HS-27A (cell line): Measurements from ENCODE around the gene LY6G6D.
A peak's percentile ranks its signal among the peaks of the same experiment; 100 is the strongest.
"Not testable (repeated sequence)": the region's sequence is repeated elsewhere in the genome, so short reads cannot be mapped to it uniquely, and the experiment has no call there.

ENCODE experiments used
- DNase-seq: peaks from one replicate; pipeline ENCODE4 v3.0.0-alpha.2; 2012; ENCODE audit warnings: low read depth, missing footprints

Gene LY6G6D

DNA sequence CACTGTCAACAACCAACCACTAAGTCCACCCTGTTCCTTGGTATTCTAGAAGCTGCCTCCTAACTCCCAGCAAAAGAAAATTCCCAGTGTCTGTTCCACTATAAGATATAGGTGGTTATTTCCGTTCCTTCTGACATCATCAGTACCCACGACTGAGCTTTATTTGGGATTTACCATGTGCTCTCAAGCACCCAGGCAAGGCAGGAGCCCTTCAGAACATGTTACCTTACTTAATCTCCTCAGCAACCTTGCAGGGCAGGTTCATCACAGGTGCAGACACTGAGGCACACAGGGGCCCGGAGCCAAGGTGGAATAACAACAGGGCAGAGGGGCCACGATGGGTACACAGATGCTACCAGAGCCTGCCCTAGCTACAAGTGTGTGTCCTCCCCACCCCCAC, 22.8 kb upstream of the LY6G6D start:
- no peak for DNase-seq

GRCh38 chr6:31692886-31693285, 22.3 kb upstream of the LY6G6D start:
- no peak for DNase-seq

DNA sequence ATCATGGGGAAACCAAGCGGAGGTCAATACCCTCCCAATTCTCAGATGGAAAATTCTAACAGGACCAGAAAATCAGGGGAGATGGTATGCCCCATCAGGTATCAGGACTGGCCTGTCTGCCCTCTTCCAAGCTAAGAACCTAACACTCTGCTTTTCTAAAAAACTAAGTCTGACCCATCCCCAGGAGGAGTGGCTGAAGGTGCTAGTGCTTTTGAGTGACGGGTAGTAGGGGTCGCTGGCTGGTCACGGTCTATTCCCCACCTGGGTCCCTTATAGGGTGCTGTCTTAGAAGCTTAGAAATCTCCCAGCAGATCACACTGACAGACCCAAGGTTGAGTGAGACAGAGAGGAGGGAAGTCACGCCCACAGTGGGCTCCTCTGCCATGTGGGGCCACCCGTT, 21.6 kb upstream of the LY6G6D start:
- DNase-seq: no peak

DNA sequence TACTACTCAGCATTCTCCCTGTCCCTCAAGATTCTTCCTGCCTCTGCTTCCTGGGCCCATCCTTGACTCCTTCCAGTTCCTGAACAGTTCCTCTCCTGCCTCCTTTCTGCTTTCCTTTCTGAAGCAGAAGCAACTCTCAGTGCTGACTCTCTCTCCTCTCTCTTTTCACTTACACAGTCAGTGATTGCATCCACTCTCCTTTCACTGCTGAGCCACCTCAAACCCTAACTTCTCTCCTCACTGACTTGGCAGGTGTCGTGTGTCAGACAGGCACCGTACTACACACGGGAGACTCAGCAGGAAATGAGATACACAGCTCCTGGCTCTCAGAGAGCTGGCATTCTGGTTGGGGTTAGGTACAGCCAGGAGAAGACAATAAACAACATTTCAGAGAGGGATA, 17.6 kb upstream of the LY6G6D start:
- DNase-seq: no peak

DNA sequence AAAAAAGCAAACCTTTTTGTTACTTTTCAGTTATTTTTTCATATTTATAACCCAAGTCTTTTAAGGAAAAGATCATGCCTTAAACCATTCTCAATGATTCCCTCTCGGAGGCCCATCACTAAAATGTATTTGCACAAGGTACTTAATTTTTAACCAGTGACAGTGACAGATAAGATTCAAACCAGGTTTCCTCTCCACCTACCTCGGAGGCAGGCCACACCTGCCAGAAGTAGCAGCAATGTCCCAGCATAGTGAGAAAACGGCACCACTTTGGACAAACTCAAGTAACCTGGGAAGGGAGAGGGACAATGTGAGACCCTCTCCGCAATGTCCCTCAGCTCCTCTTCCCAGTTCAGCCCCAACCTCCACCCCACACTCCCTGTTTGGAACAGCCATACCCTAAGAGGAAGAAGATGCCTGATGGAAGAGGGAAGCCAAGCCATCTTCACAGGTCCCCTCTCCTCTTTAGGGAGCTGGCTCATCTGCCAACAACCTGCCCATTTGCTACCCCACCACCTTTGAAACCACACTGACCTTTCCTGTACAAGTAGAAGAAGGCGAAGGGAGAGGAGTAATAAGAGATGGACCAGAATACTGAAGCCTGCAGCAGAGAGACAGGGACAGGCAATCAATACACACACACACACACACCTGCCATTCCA, 14.3 kb upstream of the LY6G6D start:
- DNase-seq: no peak

DNA sequence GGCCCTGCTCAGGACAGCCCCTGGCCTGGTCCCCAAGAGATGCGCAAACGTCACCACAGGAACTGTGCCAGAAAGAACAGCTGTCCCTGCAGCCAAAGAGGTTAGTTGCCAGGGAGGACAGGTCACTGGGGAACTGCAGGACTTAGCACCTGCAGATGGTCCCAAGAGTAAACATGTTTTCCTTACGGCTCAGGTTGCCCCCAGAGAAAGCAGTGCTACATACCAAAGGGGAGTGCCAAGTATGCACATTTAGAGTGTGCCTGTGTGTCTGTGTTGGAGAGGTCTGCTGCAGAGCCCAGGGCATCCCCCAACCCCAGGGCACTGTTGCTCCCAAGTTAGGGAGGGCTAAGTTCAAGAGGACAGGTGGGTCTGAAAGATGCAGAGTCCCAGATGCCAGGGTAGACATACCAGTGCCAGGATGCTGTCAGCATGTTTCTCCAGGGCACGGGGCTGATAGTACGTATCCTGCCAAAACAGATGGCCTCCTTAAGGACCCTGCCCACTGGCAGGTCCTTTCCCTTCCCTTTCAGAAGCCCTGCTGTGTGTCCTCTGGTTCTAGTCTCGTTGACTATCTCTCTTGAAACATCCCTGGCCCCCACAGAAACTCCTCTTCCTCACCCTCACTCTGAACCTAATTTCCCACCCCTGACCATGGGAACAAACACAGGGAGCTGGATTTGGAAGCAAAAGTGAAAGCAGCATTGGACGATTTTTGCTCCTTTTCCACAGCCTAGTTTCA, 13.3 kb upstream of the LY6G6D start:
- DNase-seq: no peak

- no peak for DNase-seq
These were observed 12.7 kb upstream of the LY6G6D start for GRCh38 chr6:31702405-31702818.

- peak; percentile 94 for DNase-seq
These were observed 12.1 kb upstream of the LY6G6D start, which contains the start of gene ABHD16A for GRCh38 chr6:31702819-31703716. TSS of gene ABHD16A (minus strand) at chr6:31703324. CDS start at chr6:31703281, 43 bp downstream.

DNA sequence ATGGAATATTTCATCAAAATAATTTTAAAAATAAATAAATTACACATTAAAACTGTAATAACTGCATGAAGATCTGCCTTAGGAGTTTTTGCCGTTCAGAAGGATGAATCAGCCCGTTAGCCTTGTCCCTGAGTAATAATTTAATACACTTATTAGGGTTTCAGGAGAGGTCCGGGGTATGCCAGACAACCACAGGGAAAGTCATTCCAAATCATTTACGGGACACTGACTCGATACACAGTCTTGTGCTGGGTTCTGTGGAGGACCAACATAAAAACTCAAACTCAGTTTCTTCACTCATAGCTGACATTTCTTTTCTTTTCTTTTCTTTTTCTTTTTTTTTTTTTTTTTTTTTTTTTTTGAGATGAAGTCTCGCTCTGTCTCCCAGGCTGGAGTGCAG, 9.2 kb upstream of the LY6G6D start:
- no peak for DNase-seq

DNA sequence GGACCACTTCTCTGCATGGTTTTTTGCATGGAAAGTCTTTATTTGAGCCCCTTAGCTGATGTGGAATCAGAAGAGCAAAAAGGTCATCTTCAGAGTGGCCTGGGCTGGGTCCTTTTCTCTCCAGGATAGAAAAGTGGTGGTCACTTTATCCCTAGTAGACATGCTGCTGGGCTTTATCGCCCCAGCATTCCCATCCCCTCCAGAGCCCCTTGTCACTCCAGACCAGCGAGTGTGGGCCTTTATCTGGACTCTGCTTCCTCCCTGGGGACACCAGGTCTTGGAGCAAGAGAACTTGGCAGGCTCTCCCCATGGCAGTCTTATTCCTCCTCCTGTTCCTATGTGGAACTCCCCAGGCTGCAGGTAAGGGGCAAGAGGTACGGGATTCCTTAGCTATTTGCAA, 8.5 kb upstream of the LY6G6D start, which contains the start of gene LY6G6F:
Gene LY6G6F (plus strand): TSS at position 268 of the 400 bp plus-strand sequence. CDS start 41 bp downstream, at position 309.
- DNase-seq: no peak

GRCh38 chr6:31707701-31708100, 7.4 kb upstream of the LY6G6D start:
- DNase-seq: no peak

DNA sequence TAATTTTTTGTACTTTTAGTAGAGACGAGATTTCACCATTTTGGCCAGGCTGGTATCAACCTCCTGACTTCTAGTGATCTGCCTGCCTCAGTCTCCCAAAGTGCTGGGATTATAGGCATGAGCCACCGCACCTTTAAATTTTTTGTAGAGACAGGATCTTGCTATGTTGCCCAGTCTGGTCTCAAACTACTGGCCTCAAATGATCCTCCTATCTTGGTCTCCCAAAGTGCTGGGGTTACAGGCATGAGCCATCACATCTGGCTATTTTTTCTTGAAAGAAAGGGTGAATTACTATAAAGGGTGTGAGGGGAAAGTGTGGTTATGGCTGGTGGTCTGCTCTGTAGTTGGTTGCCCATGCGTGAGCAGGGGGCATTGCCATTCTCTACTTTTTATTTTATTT, 6.9 kb upstream of the LY6G6D start:
- DNase-seq: no peak

GRCh38 chr6:31709157-31709556, 6.0 kb upstream of the LY6G6D start:
- DNase-seq: not testable (repeated sequence)

DNA sequence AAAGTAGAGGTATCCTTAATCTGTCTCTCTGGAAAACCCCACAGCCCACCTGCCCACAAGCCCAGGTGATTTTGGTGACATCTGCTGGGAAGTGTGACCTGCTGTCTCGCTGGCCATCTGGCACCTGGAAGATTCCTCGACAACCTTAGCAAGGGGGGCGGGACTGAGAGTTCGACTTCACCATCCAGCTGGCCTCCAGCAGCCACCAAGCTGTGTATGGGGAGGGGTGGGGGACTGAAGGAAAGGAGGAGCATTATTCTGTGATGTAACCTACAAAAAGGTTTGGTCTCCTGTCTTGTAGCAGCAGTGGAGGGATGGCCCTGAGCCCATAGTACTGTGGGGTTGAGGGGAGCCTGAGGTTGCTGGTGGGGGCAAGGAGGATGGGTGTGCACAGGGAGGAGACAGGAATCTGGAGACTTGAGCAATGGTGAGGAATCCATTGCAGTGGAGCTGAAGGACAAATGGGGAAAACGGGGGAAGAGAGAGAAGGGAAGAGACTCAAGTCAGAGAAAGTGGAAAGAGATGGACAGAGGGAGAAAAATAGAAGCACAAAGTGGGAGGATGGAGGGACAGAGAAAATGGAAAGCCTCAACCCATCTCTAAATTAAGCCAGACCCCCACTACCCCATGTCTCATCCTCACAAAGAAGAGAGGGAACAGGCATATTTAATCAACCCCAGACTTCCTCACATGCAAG, 4.5 kb upstream of the LY6G6D start:
- no peak for DNase-seq

- DNase-seq: no peak
These were observed 3.9 kb upstream of the LY6G6D start for GRCh38 chr6:31711233-31711632.

DNA sequence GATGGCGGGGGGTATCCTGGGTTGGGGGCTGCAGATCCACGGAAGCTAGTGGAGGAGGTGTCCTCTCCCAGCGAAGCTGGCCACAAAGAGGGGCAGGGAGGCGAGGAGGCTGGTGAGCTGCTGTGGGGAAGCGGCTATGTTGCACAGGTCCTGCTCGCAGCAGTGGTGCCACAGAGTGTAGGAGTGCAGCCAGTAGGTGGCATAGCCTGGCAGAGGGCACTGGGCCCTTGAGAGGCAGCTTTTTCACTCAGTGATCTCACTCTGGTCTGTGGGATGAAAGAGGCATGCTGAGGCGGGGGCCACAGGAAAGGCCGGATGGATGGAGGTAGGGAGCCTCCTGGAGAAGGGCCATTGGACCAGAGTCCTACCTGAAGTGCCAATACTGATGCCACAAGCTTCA, 2.9 kb upstream of the LY6G6D start:
- no peak for DNase-seq

DNA sequence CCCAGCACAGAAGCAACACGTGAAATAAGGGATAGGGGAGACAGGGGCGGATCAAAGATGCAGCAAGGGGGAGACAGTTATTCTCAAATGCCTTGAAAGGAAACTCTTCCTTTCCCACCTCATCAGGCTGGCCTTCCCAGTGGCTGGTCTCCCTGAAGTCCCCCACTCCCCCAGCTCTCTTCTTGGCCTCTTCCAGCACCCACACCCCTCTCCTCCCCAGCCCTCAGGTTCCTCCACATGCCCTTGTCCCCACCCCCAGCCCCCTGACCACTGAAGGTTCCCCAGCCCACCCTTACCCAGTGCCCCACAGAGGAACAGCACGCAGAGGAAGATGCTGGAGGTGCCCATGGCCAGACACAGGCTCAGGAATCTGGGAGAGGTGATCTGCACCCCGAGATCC, 1.7 kb upstream of the LY6G6D start:
- no peak for DNase-seq

DNA sequence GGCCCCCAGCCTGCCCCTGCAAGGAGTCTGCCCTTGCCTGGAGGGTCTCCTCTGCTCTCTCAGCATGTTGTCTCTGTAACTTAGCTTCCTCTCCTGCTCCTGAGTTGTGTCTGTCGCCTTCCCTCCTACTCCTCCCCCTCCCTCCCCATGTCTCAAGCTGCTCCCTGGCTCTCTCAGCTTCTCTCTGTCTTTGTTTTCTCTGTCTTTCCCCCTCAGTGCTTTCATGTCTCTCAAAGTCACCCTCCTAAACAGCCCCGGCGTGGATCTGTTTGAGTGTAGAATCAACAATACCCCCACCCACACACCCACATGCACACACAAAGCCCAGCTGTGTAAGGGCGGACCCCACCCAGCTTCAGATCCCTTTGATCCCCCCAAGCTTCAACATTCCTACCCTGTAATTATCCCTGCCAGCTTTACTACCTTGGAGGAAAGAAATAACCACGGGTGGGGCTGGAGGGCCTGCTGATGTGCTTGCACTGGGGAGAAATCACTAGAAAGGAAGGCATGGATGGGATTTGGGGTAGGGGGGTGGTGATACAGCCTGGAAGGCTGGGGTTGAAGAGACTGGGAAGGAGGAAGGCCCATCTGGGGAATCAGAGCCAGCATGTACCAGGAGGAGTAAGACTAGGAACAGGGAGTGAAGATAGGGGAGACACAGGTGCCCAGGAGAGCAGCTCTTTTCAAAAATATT, 1.0 kb upstream of the LY6G6D start:
- DNase-seq: no peak

DNA sequence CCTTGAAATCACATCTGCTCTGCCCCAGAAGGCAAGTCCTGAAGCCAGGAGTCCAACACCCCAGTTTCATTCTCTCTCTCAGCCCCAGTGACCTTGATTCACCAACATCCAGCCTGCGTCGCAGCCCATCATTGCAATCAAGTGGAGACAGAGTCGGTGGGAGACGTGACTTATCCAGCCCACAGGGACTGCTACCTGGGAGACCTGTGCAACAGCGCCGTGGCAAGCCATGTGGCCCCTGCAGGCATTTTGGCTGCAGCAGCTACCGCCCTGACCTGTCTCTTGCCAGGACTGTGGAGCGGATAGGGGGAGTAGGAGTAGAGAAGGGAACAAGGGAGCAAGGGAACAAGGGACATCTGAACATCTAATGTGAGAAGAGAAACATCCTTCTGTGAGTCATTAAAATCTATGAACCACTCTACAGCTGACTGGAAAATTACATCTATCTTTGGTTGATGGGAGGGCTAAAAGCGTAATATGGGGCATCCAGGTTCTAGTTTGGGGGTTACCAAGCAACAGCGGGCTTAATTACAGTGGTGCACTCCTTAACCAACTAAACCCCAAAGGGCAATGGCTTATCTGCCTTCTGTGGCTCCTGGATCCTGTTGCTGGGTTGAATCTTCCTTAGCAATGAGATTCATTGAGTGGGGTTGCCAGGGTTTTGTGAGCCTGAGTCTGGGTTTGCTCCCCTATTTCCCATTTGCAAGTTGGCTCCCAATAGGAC, 2.5 kb downstream of the LY6G6D start:
- DNase-seq: no peak

DNA sequence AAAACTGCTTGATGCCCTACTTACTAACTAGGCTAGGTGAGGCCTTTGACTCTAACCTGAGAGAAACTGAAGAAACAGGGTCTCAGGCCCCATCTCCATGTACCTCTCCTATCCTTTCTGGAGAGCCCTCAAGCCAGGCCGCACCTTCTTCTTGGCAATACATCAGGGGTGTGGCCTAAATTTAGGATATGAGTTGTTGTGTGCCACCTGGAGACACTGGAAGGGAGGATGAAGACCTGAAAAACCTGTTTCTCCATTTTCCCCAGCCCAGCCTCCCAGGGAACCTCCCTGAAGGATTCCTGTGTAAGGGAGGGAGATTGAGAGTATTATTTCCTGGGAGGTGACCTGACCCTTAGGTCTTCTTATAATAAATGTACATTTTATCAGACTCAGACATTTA, 3.1 kb downstream of the LY6G6D start:
- DNase-seq: no peak

DNA sequence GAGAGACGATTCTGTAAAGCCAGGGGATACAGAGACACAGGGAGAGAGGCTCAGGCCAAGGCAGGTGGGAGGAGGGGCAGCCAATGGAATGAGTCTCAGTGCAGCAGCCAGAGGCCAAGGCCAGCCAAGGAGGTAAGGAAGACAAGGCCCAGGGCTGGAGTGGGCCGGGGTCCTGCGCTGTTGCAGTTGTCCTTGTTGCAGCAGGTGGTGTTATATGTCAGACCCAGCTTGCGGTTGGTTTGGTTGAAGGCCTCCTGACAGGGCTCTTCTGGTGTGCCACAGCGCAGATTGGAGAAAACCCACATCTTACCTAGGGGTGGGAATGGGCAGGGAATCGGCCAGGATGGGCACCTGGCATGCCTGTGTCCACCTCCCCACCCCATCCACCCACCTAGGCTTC, 3.9 kb downstream of the LY6G6D start:
- no peak for DNase-seq
